ENCODE data around the gene FBXL16.

The FBXL16 gene

DNA sequence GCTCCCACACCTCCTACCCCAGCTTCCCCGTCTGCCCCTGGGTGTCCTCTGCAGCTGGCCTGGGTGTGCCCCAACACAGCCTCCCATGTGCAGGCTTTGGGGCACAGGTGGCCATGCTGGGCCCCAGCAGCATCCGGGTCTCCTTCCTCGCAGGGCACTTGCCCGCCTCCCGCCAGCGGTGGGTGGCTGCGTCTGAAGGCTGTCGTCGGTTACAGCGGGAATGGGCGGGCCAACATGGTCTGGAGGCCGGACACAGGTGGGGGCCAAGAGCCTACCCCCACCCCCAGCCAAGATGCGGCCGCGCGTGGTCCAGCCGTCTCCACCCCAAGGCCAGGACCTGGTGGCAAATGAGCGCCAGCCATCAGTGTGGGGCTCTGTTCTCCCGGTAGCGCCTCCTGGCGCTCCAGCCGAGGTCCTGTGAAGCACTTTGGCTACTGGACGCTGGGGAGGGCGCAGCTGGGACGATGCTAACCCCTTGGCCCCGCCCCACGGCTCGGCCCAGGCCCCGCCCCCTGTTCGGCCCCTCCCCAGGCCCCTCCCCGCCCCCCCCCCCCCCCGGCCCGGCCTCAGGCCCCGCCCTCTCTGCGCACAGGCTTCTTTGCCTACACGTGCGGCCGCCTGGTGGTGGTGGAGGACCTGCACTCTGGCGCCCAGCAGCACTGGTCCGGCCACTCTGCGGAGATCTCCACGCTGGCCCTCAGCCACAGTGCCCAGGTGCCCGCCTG is 45.0 kb downstream of the FBXL16 start:
- DNase-seq (ENCODE audit: low read depth): no peak

DNA sequence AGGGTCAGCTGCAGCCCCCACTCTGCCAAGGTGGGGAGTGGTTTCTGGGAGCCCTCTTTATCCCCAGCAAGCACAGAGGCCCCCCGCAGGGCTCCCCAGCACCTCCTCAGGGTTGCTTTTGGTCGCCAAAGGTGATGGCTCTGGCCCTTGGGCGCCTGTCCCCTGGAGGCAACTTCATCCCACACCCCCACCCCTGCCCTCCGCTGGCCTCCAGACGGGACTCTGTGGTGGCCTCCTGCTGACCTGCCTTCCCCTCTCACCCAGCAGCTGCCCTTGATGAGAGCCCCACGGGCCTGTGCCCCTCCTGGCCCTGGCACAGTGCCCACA is 45.5 kb downstream of the FBXL16 start:
- DNase-seq (ENCODE audit: low read depth): no peak

DNA sequence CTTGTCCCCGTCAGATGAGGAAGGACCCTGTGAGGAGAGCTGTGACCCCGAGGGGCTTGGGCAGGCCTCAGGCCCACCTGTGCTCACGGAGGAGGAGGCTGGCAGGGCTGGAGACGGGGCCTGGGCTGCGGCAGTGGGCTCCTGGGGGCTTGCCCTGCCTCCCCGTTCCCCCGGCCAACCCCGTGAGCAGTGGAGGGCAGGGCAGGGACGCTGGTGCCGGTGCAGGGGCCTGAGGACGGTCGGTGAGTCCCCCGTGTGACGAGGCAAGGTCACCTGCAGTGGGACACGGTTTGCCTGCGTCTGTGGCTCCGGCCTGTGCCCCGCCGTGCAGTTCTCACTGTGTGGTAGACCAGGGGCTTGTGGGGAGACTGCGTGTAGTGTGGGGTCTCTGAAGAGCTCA is 46.0 kb downstream of the FBXL16 start:
- DNase-seq (ENCODE audit: low read depth): no peak

DNA sequence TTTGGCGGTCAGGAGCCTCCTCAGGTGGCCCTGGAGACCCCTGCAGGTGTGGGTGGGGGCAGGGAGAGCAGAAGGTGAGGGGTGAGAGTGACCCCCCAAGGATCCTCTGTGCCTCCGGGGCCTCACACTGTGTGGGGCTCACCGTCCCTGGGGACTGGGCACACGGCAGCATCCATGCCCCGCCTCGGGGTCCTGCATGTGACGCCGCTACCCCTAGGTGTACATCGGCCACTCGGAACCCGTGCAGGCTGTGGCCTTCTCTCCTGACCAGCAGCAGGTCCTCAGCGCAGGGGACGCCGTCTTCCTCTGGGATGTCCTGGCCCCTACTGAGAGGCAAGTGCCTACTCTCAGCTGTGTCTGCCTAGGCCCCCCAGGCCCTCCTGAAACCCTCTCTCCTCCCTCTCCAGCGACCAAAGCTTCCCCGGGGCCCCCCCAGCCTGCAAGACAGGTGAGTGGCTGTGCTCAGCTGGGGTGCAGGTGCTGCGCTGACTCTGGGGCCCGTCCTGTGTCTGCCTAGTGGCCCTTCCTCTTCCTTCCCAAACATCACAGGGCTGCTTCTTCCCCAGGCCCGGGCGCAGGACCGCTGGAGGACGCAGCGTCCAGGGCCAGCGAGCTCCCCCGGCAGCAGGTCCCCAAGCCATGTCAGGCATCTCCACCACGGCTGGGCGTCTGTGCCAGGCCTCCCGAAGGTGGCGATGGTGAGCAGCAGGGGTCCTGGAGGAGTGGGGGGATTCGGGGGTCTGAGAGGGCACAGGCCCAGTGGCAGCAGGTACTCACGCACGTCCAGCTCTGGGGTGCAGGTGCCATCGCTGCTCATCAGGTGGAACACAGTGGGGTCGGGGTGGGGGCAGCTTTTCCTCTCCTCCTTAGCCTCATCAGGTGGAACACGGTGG is 46.7 kb downstream of the FBXL16 start:
- no peak for DNase-seq (ENCODE audit: low read depth)

DNA sequence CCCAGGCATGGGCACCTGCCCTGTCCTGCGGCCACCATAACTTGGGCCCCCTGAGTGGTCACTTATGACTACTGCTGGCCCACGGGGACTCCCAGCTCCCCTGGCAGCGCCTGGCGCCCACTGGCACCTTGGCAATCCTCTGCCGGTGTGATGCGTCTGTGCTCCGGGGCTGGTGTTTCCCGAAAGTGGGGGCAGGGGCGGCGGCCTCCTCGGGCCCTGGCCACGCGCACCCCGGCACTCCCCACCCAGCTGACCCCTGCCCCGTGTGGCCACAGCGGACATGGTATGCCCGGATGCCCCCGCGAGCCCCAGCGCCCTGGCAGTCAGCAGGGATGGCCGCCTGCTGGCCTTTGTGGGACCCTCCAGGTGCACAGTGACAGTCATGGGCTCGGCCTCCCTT is 48.1 kb downstream of the FBXL16 start:
- DNase-seq (ENCODE audit: low read depth): no peak

DNA sequence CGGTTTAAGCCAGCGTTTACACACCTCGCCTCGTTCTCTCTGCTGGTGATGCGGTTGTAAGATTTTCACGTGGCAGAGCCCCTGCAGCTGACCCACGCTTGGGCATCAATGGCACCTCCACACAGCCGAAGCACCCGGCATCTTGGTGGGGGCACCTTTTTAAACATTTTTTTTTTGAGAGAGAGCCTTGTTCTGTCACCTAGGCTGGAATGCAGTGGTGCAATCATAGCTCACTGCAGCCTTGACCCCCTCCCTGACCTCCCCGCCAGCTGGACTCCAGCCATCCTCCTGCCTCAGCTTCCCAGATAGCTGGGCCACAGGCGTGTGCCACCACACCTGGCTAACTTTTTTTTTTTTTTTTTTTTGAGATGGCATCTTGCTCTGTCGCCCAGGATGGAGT is 51.6 kb downstream of the FBXL16 start:
- DNase-seq (ENCODE audit: low read depth): no peak

DNA sequence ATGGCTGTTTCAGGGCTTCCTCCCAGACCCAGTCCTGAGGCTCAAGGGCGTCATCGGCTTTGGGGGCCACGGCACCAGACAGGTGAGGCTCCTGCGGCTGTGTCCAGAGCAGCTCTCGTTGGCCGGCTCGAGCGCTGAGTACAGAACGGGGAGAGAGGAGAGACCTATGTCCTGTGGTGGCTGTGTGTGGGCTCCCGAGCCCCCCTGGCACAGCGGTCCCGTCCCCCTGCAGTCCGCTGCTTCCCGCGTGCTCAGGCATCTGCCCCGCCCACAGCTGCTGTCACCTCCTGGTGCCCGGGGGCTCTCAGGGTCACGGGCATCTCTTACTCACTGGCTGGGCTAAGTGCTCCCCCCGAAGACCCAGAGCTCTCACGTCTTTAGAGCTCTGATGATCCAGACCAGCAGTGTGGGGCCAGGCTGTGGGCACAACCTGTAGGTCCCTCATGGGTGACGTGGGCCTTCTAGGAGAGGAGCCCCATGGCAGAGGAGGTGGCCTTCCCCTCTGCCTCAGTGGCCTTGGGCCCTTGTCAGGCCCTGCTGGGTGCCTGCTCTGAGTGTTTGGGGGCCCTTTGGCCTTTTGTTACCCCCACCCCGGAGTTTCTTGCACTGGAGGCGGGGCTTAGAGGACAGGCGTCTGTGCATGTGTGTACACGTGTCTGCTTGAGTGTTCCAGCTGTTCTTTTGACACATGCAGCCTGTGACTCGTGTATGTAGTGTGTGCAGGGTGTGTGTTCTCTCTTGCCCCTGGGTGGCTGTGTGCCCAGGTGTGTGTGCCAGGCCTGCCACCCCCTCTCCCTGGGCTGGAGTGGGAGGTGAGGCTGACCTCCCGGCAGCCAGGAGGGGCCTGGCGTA is 52.9 kb downstream of the FBXL16 start:
- DNase-seq (ENCODE audit: low read depth): no peak

DNA sequence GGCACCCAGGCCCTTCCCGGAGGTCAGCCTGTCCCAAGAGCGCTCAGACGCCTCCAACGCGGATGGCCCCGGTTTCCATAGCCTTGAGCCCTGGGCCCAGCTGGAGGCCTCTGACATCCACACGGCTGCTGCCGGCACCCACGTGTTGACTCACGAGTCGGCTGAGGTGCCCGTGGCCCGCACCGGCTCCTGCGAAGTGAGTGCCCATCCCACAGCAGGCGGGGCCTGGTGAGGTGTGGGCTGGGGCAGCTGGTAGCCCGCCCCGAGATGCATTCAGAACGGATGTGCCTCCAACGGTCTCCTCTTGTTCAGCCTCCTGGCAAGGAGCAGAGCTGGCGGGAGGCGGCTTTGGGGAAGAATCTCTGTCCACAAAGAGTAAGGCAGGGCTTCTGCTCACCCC is 53.8 kb downstream of the FBXL16 start:
- no peak for DNase-seq (ENCODE audit: low read depth)

DNA sequence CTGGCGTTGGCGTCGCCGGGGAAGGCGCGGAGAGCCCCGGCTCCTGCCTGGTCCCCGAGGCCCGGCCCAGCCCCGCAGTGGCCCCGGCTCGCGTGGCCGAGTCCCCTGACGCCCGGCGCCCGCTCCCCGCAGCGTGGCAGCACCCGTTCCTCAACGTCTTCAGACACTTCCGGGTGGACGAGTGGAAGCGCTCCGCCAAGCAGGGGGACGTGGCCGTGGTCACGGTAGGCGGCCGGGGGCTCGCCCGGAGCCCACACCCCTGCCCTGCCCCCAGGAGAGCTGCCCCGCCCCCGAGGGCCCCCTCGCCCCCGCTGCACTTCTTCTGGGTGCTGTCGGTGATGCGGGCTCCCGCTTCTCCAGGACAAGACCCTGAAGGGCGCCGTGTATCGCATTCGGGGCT is 56.0 kb downstream of the FBXL16 start:
- no peak for DNase-seq (ENCODE audit: low read depth)

DNA sequence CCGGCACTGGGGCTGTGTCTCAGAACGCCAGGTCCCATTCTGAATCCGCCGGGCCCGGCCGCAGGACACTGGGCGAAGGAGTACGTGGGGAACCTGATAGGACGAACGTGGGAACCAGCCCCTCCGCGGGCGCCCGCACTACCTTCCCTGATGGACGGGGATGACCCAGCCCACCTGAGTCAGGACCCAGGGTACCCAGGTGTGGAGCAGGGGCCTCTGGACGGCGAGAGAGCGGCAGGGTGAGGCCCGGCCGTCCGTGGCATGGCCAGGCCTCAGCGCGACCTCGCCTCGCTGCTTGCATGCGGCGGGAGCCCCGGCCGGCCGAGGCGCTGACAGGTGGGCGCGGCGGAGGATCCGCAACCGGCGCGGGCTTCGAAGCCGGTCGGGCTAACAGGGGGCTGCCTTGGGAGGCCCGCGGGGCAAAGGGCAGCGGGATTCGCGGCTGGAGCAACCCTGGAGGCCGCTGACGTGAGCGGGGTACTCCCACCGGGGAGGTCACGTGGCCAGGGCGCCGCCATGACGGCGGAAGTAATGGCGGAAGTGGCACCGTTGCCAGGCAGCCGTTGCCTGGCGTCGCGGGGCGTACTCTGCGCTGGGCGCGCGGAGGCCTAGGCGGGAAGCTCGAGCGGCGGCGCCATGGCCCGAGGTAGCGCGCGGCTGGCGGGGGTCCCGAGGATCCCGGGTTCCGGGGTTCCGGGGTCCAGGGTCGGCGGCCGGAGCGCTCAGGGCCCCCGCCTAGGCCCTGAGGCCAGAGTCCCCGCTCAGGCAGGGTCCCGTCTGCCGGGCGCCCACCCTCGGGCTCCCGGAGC is 56.6 kb downstream of the FBXL16 start, which contains the start of gene WDR90:
WDR90 (plus strand) TSS at position 585 of the 809 bp plus-strand sequence; CDS start at position 637, 52 bp downstream.
- DNase-seq (ENCODE audit: low read depth): peak; percentile 62

DNA sequence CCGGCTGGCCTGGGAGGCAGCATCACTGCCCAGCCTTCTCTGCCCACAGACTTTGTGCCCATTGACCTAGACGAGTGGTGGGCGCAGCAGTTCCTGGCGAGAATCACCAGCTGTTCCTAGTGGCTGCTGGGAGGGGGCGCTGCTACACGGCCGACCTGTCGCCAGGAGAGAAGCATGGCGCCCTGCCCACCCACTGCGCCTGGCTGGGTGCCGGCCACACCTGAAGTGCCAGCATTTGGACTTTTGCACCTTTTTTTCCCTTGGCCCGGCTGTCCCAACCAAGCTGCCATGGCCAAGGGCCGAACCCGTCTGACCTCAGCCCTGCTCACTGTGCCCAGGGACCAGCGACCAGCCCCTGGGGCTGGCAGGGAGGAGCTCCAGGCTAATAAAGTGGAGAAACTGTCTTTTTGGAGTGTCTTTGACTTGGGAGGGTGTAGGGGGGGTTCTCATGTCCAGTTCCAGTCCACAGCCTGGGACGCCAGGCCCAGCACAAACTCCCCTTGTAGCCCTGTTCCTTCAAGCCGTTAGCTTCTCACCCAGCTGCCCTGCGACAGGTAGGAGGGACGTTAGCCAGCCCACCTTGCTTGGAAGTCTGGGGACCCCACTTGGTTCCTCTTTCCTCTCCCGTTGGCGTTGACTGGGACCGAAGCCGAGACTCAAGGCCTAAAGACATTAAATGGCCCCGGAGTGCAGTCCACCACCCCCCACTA is 57.4 kb downstream of the FBXL16 start:
- no peak for DNase-seq (ENCODE audit: low read depth)

DNA sequence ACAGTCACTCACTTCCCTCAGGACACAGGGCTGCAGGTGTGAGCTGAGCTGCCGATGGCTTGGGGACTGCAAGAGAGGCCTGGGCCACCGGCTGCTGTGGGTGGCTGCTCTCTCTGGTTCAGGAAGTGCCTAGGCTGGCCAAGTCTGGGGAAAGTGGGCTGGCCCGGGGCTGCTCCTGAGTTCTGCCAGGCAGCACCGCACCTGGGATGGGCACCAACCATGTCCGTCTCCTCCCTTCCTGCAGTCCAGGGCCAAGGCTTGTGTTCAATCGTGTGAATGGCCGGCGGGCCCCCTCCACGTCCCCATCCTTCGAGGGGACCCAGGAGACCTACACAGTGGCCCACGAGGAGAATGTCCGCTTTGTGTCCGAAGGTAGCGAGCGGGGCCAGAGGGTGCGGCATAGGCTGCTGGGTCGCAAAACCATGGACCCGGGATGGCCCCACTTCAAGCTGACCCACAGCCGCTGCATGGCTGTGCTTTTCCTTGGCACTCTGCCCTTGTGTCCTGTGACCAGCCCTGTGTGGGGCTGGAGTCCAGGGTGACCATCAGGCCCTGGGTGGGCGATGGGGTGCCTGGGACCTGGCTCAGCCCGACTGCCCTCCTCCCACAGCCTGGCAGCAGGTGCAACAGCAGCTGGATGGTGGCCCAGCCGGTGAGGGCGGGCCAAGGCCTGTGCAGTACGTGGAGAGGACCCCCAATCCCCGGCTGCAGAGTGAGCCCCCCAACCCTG is 58.3 kb downstream of the FBXL16 start:
- no peak for DNase-seq (ENCODE audit: low read depth)

DNA sequence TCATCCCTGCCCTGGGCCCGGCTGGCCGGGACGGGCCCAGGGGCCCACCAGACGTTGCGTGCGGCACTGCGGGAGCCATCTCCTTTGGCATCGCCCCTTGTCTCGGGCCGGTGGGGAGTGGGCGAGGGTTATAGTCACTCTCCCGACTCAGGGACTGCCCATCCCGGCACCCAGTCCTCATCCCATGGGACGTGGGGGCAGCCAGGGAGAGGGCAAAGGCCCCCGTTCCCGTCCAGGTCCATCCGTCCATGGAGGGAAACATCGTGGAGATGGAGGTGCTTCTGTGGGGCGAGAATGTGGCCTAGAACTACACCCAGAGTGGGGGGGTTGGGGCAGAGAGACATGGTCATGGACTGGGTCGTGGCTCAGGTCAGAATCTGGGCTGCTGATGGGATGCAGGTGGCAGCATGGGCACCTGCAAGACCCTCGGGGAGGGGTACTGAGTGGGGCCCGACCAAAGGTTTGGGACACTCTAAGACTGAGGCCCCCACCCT is 58.9 kb downstream of the FBXL16 start:
- no peak for DNase-seq (ENCODE audit: low read depth)

DNA sequence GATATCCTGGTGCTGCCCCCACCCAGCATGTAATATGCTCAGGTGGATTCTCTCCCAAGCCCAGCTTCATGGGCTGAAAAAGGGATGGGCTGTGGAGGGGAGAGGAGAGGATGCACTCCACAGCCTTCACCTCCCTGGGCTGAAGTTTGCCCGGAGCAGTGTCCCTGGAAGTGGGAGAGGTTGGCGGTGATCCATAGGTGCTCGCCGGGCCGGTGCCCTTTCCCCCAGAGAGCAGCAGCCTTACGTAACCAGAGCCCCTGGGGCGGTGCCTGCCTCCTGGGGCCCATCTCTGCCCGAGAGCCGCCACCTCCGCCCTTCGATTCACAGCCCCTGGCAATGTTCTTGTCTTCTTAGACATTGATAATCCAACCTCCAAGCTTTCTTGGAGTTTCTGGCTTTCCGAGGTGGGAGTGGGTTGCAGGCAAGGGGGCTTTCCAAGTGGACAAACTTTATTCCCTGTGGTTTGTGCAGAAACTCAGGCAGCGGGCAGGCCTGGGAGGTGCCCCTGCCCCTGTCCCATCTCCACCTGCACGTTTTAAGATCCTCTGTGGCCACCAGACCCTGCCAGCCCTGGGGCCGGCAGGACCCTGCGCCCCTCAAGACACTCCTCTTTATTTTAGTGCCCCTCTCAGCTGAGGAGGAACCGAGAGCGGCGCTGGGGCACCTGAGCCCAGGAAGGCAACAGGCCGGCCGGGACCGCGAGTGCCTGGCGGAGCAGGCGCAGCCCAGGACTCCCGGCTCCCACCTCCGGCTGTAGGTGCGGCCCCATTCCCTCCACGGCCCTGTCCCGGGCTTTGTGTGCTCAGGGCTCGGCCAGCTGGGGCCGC is 59.5 kb downstream of the FBXL16 start:
- no peak for DNase-seq (ENCODE audit: low read depth)

DNA sequence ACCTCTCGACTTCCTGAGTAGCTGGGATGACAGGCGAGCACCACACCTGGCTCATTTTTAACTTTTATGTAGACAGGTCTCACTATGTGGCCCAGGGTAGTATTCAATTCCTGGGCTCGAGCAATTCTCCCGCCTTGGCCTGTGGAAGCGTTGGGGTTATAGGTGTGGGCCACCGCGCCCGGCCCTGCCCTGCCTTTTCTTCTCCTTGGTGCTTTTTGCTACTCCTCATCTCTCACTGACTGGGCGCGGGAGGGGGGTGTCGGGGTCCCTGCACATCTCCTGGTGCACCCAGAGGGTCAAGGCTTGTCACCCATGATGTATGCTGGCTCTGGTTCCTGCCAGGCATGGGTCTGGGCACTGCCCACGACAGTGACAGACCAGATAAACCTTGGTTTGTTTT is 61.0 kb downstream of the FBXL16 start:
- DNase-seq (ENCODE audit: low read depth): no peak

DNA sequence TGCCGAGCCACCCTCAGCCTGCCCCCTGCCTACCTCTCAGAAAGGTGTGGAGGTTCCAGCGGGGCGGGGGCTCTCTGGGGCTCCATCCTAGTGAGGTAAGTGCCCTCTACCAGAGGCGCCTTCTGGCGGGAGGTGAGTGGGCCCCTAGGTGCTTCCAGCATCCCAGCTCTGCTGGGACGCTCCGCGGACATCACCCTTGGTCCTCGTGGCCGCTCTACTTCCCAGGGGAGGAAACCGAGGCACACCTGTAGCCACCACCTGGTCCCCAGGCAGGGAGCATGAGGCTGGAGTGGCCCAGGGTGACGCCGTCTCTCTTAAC is 62.6 kb downstream of the FBXL16 start:
- DNase-seq (ENCODE audit: low read depth): no peak

Data from HS-27A (cell line).